ENCODE results near the gene DPRX.

The DPRX gene

DNA sequence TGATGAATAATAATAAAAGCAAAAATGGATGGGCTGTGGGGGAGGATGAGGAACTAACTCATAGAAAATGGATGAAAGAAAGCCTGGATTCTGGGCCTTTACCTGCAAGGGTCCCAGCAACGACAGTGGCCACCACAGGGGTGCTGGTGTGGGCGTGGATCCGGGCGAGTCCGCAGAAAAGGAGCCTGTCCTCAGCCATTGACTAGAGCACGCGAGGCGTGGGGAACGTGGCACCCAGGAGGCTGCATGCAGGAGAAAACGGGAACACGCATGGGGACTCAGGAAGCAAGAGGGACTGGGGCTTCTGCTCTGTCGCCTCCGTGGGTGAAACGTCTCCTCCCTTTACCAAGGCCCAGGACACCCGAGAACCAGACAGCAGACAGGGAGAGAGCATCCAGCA is 25.8 kb upstream of the DPRX start:
- Histone ChIP-seq H2AFZ (ENCODE audit: low read depth) (no peak overlapping the region), H3K27me3 (ENCODE audit: insufficient read depth, low read depth) (no peaks in the 10 kb centered on the region), H3K4me3 (IDR thresholded peaks at IDR 0.05; ENCODE audit: insufficient read depth, low read depth, low read length) (no peak overlapping the region), H3K4me1 (ENCODE audit: low read depth, poor library complexity, severe bottlenecking) (no peaks in the 10 kb centered on the region), H3K27ac (no peak overlapping the region), H3K36me3 (ENCODE audit: insufficient read depth) (no peaks in the 10 kb centered on the region), H3K79me2 (ENCODE audit: insufficient read depth, low read depth) (no peaks in the 10 kb centered on the region), H3K4me2 (no peak overlapping the region), H4K20me1 (ENCODE audit: insufficient read depth) (no peaks in the 10 kb centered on the region), H3K9ac (no peak overlapping the region)
- TF ChIP-seq, protein P1, sequence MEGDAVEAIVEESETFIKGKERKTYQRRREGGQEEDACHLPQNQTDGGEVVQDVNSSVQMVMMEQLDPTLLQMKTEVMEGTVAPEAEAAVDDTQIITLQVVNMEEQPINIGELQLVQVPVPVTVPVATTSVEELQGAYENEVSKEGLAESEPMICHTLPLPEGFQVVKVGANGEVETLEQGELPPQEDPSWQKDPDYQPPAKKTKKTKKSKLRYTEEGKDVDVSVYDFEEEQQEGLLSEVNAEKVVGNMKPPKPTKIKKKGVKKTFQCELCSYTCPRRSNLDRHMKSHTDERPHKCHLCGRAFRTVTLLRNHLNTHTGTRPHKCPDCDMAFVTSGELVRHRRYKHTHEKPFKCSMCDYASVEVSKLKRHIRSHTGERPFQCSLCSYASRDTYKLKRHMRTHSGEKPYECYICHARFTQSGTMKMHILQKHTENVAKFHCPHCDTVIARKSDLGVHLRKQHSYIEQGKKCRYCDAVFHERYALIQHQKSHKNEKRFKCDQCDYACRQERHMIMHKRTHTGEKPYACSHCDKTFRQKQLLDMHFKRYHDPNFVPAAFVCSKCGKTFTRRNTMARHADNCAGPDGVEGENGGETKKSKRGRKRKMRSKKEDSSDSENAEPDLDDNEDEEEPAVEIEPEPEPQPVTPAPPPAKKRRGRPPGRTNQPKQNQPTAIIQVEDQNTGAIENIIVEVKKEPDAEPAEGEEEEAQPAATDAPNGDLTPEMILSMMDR (conservative IDR thresholded peaks at IDR 0.05; ENCODE audit: low read depth, low read length), result no peak

DNA sequence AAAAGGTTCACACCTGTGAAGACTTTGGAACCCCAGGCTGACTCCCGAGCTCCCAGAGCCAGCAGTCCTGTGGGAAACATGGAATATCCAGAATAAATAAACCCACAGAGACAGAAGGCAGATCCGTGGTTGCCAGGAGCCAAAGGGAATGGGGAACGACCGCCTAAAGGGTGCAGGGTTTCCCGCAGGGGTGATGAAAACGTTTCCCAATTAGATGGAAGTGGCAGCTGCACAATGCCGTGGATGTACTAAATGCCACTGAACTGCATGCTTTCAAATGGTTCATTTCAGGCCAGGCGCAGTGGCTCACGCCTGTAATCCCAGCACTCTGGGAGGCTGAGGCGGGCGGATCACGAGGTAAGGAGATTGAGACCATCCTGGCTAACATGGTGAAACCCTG is 23.4 kb upstream of the DPRX start:
- H4K20me1 ChIP-seq (ENCODE audit: insufficient read depth), result no peaks in the 10 kb centered on the region
- H3K4me1 ChIP-seq (ENCODE audit: low read depth, poor library complexity, severe bottlenecking), result no peaks in the 10 kb centered on the region
- no peak overlapping the region for H3K9ac ChIP-seq

DNA sequence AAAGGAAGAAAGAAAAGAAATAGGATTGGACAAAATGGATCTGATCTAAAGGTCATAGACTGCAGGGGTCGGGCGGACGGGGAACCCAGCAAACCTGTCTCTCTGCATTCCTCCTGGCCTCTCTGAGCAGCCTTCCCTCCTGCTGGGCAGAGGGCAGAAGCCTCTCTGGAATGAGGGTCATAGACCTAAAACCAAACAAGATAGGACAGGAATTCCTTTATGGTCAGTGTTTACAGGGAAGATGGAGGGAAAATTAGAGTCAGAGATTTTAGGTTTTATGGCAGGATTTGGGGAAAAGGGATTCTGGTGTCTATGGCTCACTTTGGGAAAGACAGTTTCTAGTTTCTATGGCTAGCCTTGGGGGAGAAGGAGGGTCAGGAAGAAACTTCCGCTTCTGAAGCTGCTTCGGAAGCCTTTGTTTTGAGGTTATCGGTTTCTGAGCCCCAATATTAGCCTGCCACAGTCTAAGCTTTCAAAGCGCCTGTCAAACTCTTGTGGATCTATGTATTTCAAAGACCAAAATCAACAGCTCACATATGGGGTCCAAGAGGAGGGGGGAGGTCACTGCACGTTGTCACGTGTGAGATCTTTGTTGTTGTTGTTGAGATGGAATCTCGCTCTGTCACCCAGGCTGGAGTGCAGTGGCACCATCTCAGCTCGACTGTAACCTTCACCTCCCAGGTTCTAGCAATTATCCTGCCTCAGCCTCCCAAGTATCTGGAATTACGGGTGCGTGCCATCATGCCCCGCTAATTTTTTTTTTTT is 18.9 kb upstream of the DPRX start:
- no peaks in the 10 kb centered on the region for H3K4me1 ChIP-seq (ENCODE audit: low read depth, poor library complexity, severe bottlenecking)
- no peak overlapping the region for H3K4me3 ChIP-seq (IDR thresholded peaks at IDR 0.05; ENCODE audit: insufficient read depth, low read depth, low read length)
- H4K20me1 ChIP-seq (ENCODE audit: insufficient read depth), result no peaks in the 10 kb centered on the region
- TF ChIP-seq, protein P1 (conservative IDR thresholded peaks at IDR 0.05; ENCODE audit: low read depth, low read length), result no peak
- no peak overlapping the region for H3K27ac ChIP-seq
- H3K79me2 ChIP-seq (ENCODE audit: insufficient read depth, low read depth), result no peaks in the 10 kb centered on the region
- no peak overlapping the region for H3K4me2 ChIP-seq
- no peaks in the 10 kb centered on the region for H3K36me3 ChIP-seq (ENCODE audit: insufficient read depth)
- no peak overlapping the region for H2AFZ ChIP-seq (ENCODE audit: low read depth)
- no peak overlapping the region for H3K9ac ChIP-seq
- H3K27me3 ChIP-seq (ENCODE audit: insufficient read depth, low read depth), result no peaks in the 10 kb centered on the region

More for the DNA sequence above, 23.4 kb upstream of the DPRX start:
- Histone ChIP-seq H3K79me2 (ENCODE audit: insufficient read depth, low read depth) (no peaks in the 10 kb centered on the region), H3K27ac (no peak overlapping the region), H3K27me3 (ENCODE audit: insufficient read depth, low read depth) (no peaks in the 10 kb centered on the region), H2AFZ (ENCODE audit: low read depth) (no peak overlapping the region), H3K36me3 (ENCODE audit: insufficient read depth) (no peaks in the 10 kb centered on the region), H3K4me2 (no peak overlapping the region), H3K4me3 (IDR thresholded peaks at IDR 0.05; ENCODE audit: insufficient read depth, low read depth, low read length) (no peak overlapping the region)
- TF ChIP-seq, protein P1 (conservative IDR thresholded peaks at IDR 0.05; ENCODE audit: low read depth, low read length), result no peak

DNA sequence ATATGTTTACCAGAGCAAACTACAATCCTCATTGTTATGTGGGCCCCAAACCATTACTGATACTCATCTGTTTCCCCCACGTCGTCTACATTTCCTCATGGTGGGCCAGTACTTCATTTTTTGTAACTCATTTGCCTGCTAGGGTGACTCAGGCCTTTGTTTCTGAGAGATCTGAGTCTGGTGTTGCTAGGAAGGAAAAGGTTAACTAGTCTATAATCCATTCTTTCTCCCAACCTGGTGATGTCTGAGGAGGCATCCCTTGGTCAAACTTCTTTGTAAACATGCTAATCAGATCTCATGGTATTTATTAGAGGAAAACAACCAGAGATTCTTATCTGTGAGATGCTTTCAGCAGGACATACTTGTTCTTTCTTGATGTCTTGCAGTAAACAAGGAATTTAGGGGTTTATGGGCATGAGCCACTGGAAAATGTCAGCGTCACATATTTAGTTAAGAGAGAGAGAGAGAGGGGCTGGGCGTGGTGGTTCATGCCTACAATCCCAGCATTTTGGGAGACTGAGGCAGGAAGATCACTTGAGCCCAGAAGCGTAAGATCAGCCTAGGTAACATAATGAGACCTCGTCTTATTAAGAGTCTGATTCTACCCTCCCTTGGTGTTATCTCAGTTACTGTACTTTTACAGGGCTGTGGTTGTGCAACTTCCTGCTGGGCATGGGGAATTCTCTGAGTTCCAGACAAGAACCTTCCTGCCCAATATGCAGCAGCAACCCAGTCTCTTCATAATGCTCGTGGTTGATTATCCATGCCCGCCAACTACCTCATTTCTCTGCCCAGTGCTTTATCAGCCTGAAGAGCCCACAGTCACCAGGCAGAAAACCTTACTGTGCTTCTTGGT is 9.7 kb upstream of the DPRX start:
- Histone ChIP-seq H3K27ac (no peak overlapping the region), H2AFZ (ENCODE audit: low read depth) (no peak overlapping the region), H3K79me2 (ENCODE audit: insufficient read depth, low read depth) (no peaks in the 10 kb centered on the region), H3K36me3 (ENCODE audit: insufficient read depth) (no peaks in the 10 kb centered on the region), H4K20me1 (ENCODE audit: insufficient read depth) (no peaks in the 10 kb centered on the region), H3K9ac (no peak overlapping the region), H3K27me3 (ENCODE audit: insufficient read depth, low read depth) (no peaks in the 10 kb centered on the region), H3K4me1 (ENCODE audit: low read depth, poor library complexity, severe bottlenecking) (no peaks in the 10 kb centered on the region), H3K4me3 (IDR thresholded peaks at IDR 0.05; ENCODE audit: insufficient read depth, low read depth, low read length) (no peak overlapping the region), H3K4me2 (no peak overlapping the region)
- TF ChIP-seq, protein P1 (conservative IDR thresholded peaks at IDR 0.05; ENCODE audit: low read depth, low read length), result no peak

Measured in KMS-11 (cell line).